ENCODE measurements around the gene RMI2. TPM values are rescaled to one million over a fixed set of nuclear protein-coding genes. Genes with fewer than 3 reads are reported as not detected.

RMI2 gene
- total RNA-seq, 1 experiment from 2014 or later = 11.1 TPM

DNA sequence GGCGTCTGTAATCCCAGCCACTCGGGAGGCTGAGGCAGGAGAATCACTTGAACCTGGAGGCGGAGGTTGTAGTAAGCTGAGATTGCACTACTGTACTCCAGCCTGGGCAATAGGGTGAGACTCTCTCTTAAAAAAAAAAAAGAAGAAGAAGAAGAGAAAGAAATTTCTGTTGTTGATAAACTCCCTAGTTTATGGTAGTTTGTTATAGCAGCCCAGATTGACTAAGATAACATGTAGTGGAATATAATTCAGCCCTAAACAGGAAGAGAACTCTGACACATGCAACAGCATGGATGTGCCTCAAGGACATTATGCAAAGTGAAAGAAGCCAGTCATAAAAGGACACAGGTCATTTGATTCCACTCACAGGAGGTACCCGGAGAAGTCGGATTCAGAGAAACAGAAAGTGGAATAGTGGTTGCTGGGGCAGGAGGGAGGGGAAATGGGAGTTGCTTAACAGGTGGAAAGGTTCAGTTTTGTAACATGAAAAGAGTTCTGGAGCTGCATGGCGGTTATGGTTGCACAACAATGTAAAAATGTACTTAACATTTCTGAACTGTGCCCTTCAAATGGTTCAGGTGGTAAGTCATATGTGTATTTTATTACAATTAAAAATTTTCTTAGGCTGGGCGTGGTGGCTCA lies 38.1 kb upstream of the RMI2 start:
- in situ Hi-C loops (cut with HindIII; ENCODE audit: low pct_unique_long_range_greater_than_20kb, low sequenced_read_pairs) = no loop called here

More for the DNA sequence above, 38.1 kb upstream of the RMI2 start:
- intact Hi-C loops (cut with micrococcal nuclease; ENCODE audit: unreplicated experiment) = no loop called here
- no peak for DNase-seq (ENCODE audit: low read depth, low spot score)
- Histone ChIP-seq H3K4me1 (ENCODE audit: control insufficient read depth, insufficient read depth, low read length) (peaks cover 7% of the 10 kb centered on the region), H3K4me3 (ENCODE audit: low read depth in 2 of 2, low read length in 2 of 2) (no peak overlapping the region), H3K9me3 (ENCODE audit: control insufficient read depth, insufficient read depth, low read depth, low read length) (no peaks in the 10 kb centered on the region), H3K27me3 (ENCODE audit: control insufficient read depth, insufficient read depth, low read length) (no peaks in the 10 kb centered on the region), H3K36me3 (ENCODE audit: control insufficient read depth, insufficient read depth, low read length) (no peaks in the 10 kb centered on the region), H3K27ac (ENCODE audit: low read length) (no peak overlapping the region)
- TF ChIP-seq SIN3A (IDR thresholded peaks at IDR 0.05; ENCODE audit: borderline replicate concordance, insufficient read depth, low read depth, low read length) (no peak), TCF7L2 (IDR thresholded peaks at IDR 0.05; ENCODE audit: low read depth, low read length) (no peak), CTCF (IDR thresholded peaks at IDR 0.05) (no peak), REST (IDR thresholded peaks at IDR 0.05; ENCODE audit: insufficient read depth in 1 of 2, low read depth in 2 of 2, low read length in 1 of 2) (no peak), POLR2AphosphoS5 (IDR thresholded peaks at IDR 0.05; ENCODE audit: low read depth, low read length) (no peak)
- POLR2A ChIA-PET = no interaction called here
- no peak for ATAC-seq
- CTCF ChIA-PET = no interaction called here
- no TSS peak for BruUV-seq (replicated peaks)
